ENCODE data around the gene DOC2B. TPM values are rescaled to one million over a fixed set of nuclear protein-coding genes. Genes with fewer than 3 reads are reported as not detected.
"Not testable (repeated sequence)": the region's sequence is repeated elsewhere in the genome, so short reads cannot be mapped to it uniquely, and the experiment has no call there.

Gene DOC2B
- total RNA-seq, 1 donor from 2014 or later: 0.34 TPM

GRCh38 chr17:200586-200985, 19.1 kb upstream of the DOC2B start:
- H3K27ac Mint-ChIP-seq: peak overlapping the region; percentile 81
- no peaks in the 10 kb centered on the region for H3K79me2 ChIP-seq (ENCODE audit: low read depth)
- H3K36me3 Mint-ChIP-seq: no peaks in the 10 kb centered on the region
- H3K27me3 Mint-ChIP-seq (ENCODE audit: insufficient read depth, low read depth): peaks cover 7% of the 10 kb centered on the region
- H3K9ac ChIP-seq: no peak overlapping the region
- H3K27me3 ChIP-seq: no peaks in the 10 kb centered on the region
- peaks cover 3% of the 10 kb centered on the region for H3K9me3 Mint-ChIP-seq
- H2AFZ ChIP-seq (replicated peaks): no peak overlapping the region
- H3K4me3 Mint-ChIP-seq: peak overlapping the region; percentile 50
- H4K20me1 ChIP-seq (ENCODE audit: low read depth): no peaks in the 10 kb centered on the region
- H3K4me1 ChIP-seq: peaks cover 29% of the 10 kb centered on the region
- DNase-seq (ENCODE audit: low spot score): no peak
- H3K4me3 ChIP-seq: no peak overlapping the region
- peaks cover 48% of the 10 kb centered on the region for H3K4me1 Mint-ChIP-seq
- H3K4me2 ChIP-seq: no peak overlapping the region
- peaks cover 19% of the 10 kb centered on the region for H3F3A ChIP-seq (ENCODE audit: low read depth)
- no peaks in the 10 kb centered on the region for H3K36me3 ChIP-seq
- TF ChIP-seq CTCF (IDR thresholded peaks at IDR 0.05) (peak; percentile 9), EZH2 (IDR thresholded peaks at IDR 0.05) (no peak), EZH2phosphoT487 (IDR thresholded peaks at IDR 0.05) (no peak)
- no peak overlapping the region for H3K27ac ChIP-seq
- no peaks in the 10 kb centered on the region for H3K9me3 ChIP-seq (ENCODE audit: low read depth)

- Mint-ChIP-seq H3K27me3 (ENCODE audit: insufficient read depth, low read depth) (peaks cover 7% of the 10 kb centered on the region), H3K4me3 (no peak overlapping the region), H3K27ac (peak overlapping the region; percentile 81), H3K4me1 (peaks cover 42% of the 10 kb centered on the region), H3K9me3 (peaks cover 3% of the 10 kb centered on the region), H3K36me3 (no peaks in the 10 kb centered on the region)
- Histone ChIP-seq H2AFZ (replicated peaks) (no peak overlapping the region), H3F3A (ENCODE audit: low read depth) (peaks cover 15% of the 10 kb centered on the region), H4K20me1 (ENCODE audit: low read depth) (no peaks in the 10 kb centered on the region), H3K36me3 (no peaks in the 10 kb centered on the region), H3K4me3 (no peak overlapping the region), H3K27me3 (no peaks in the 10 kb centered on the region), H3K4me2 (no peak overlapping the region), H3K9me3 (ENCODE audit: low read depth) (no peaks in the 10 kb centered on the region), H3K79me2 (ENCODE audit: low read depth) (no peaks in the 10 kb centered on the region), H3K27ac (no peak overlapping the region), H3K9ac (no peak overlapping the region), H3K4me1 (peaks cover 24% of the 10 kb centered on the region)
- no peak for TF ChIP-seq EZH2 (IDR thresholded peaks at IDR 0.05)
- TF ChIP-seq CTCF (IDR thresholded peaks at IDR 0.05): no peak
- TF ChIP-seq EZH2phosphoT487 (IDR thresholded peaks at IDR 0.05): no peak
- DNase-seq (ENCODE audit: low spot score): no peak
Measured at GRCh38 chr17:199806-200545, 18.5 kb upstream of the DOC2B start.

- TF ChIP-seq CTCF (IDR thresholded peaks at IDR 0.05) (no peak), EZH2phosphoT487 (IDR thresholded peaks at IDR 0.05) (no peak), EZH2 (IDR thresholded peaks at IDR 0.05) (no peak)
- no peaks in the 10 kb centered on the region for H3K36me3 ChIP-seq
- H3K4me3 ChIP-seq: no peak overlapping the region
- no peak for DNase-seq (ENCODE audit: low spot score)
- no peaks in the 10 kb centered on the region for H3K79me2 ChIP-seq (ENCODE audit: low read depth)
- no peaks in the 10 kb centered on the region for H4K20me1 ChIP-seq (ENCODE audit: low read depth)
- peak overlapping the region; percentile 42 for H3K27ac ChIP-seq
- peak overlapping the region; percentile 79 for H2AFZ ChIP-seq (replicated peaks)
- peaks cover 11% of the 10 kb centered on the region for H3F3A ChIP-seq (ENCODE audit: low read depth)
- H3K4me1 ChIP-seq: peaks cover 19% of the 10 kb centered on the region
- H3K27ac Mint-ChIP-seq: peak overlapping the region; percentile 84
- peaks cover 7% of the 10 kb centered on the region for H3K27me3 Mint-ChIP-seq (ENCODE audit: insufficient read depth, low read depth)
- no peaks in the 10 kb centered on the region for H3K36me3 Mint-ChIP-seq
- H3K4me2 ChIP-seq: peak overlapping the region; percentile 17
- H3K27me3 ChIP-seq: no peaks in the 10 kb centered on the region
- H3K9ac ChIP-seq: no peak overlapping the region
- H3K4me1 Mint-ChIP-seq: peaks cover 37% of the 10 kb centered on the region
- H3K9me3 Mint-ChIP-seq: peaks cover 3% of the 10 kb centered on the region
- H3K9me3 ChIP-seq (ENCODE audit: low read depth): no peaks in the 10 kb centered on the region
- no peak overlapping the region for H3K4me3 Mint-ChIP-seq
Measured at GRCh38 chr17:199191-199604, 17.7 kb upstream of the DOC2B start.

GRCh38 chr17:198225-198624, 16.8 kb upstream of the DOC2B start:
- H3K27ac ChIP-seq; H3K79me2 ChIP-seq (ENCODE audit: low read depth); H3K4me2 ChIP-seq; H3K27me3 Mint-ChIP-seq (ENCODE audit: insufficient read depth, low read depth); H3K4me3 ChIP-seq; H2AFZ ChIP-seq (replicated peaks); H3K27ac Mint-ChIP-seq; H3K9ac ChIP-seq; H3K9me3 ChIP-seq (ENCODE audit: low read depth); H3K27me3 ChIP-seq; H4K20me1 ChIP-seq (ENCODE audit: low read depth); DNase-seq (ENCODE audit: low spot score); H3K9me3 Mint-ChIP-seq; H3K36me3 ChIP-seq; H3K36me3 Mint-ChIP-seq: not testable (repeated sequence)
- Histone ChIP-seq H3K4me1 (peaks cover 19% of the 10 kb centered on the region), H3F3A (ENCODE audit: low read depth) (peaks cover 11% of the 10 kb centered on the region)
- Mint-ChIP-seq H3K4me3 (peak overlapping the region; percentile 24), H3K4me1 (peaks cover 34% of the 10 kb centered on the region)

Measured in neural progenitor cell (in vitro differentiated cells).